ENCODE results near the gene FXR2. TPM values are rescaled to one million over a fixed set of nuclear protein-coding genes. Genes with fewer than 3 reads are reported as not detected.

The FXR2 gene
- total RNA-seq, 1 experiment from 2014 or later = 49.7 TPM

DNA sequence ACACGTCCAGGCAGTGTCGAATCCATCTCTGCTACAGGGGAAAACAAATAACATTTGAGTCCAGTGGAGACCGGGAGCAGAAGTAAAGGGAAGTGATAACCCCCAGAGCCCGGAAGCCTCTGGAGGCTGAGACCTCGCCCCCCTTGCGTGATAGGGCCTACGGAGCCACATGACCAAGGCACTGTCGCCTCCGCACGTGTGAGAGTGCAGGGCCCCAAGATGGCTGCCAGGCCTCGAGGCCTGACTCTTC, 42.4 kb downstream of the FXR2 start:
- DNase-seq (ENCODE audit: low read depth, low spot score) (no peak), ATAC-seq (no peak)
- Histone ChIP-seq H3K27ac (ENCODE audit: low read depth, low read length) (peak overlapping the region; percentile 83), H3K4me3 (replicated peaks in 1 of 2; ENCODE audit: low read depth in 1 of 2, low read length in 2 of 2) (peak overlapping the region; percentile 48 to 62), H4K20me1 (ENCODE audit: insufficient read depth) (peaks cover 27% of the 10 kb centered on the region; the same call in 1 of the 2 replicates), H3K4me2 (ENCODE audit: low read length) (peak overlapping the region; percentile 87), H3K36me3 (ENCODE audit: control insufficient read depth in 1 of 2, insufficient read depth in 2 of 2, low read length in 2 of 2) (peaks cover 35 to 70% of the 10 kb centered on the region in 2 experiments), H3K9me3 (ENCODE audit: control insufficient read depth in 1 of 2, insufficient read depth in 1 of 2, low read depth in 1 of 2, low read length in 2 of 2) (no peaks in the 10 kb centered on the region), H3K4me1 (ENCODE audit: control insufficient read depth in 1 of 2, insufficient read depth in 2 of 2, low read length in 2 of 2) (peaks cover 5 to 53% of the 10 kb centered on the region in 2 experiments; a peak in 3 of 4 replicates), H3K79me2 (ENCODE audit: insufficient read depth, low read length) (peaks cover 67% of the 10 kb centered on the region), H2AFZ (ENCODE audit: low read depth, low read length, poor library complexity, severe bottlenecking) (no peak overlapping the region), H3K9me2 (ENCODE audit: insufficient read depth) (no peaks in the 10 kb centered on the region), H3K9ac (ENCODE audit: low read length) (peak overlapping the region; percentile 70), H3K27me3 (ENCODE audit: insufficient read depth, low read length) (no peaks in the 10 kb centered on the region)
- ChIA-PET CTCF (interaction anchor here (1.1 kb wide), 1 partner anchor 12 kb away, joined by 3 read pairs; the partner anchor contains the start of gene MPDU1), POLR2A (interaction anchor here (1.1 to 2.6 kb wide), 3 partner anchors 11 to 115 kb away, joined by 4 to 13 read pairs (median 4); partner anchors contain the start of genes MPDU1, TP53 and WRAP53), RAD21 (ENCODE audit: low non-redundant PET in 1 of 2, low total read pairs in 2 of 2, uncharacterized antibody in 2 of 2, unreplicated experiment in 2 of 2) (interaction anchor here in 1 of 2 experiments (1.1 kb wide), 1 partner anchor 12 kb away, joined by 3 read pairs; no protein-coding TSS in a partner anchor)
- intact Hi-C loops (cut with micrococcal nuclease) = no loop called here
- BruUV-seq (replicated peaks) = no TSS peak
- TF ChIP-seq ZNF274 (IDR thresholded peaks at IDR 0.05; ENCODE audit: low read depth, low read length) = no peak
- peak; percentile 74 for TF ChIP-seq EGR1 (IDR thresholded peaks at IDR 0.05; ENCODE audit: low read depth)
- TF ChIP-seq JUND (IDR thresholded peaks at IDR 0.05) = no peak
- TF ChIP-seq, protein P1, sequence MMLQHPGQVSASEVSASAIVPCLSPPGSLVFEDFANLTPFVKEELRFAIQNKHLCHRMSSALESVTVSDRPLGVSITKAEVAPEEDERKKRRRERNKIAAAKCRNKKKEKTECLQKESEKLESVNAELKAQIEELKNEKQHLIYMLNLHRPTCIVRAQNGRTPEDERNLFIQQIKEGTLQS (IDR thresholded peaks at IDR 0.05) = no peak
- no peak for TF ChIP-seq SRF (IDR thresholded peaks at IDR 0.05; ENCODE audit: low read depth)
- TF ChIP-seq SIN3A (IDR thresholded peaks at IDR 0.05; ENCODE audit: low read depth) = peak; percentile 94
- TF ChIP-seq YY1 (IDR thresholded peaks at IDR 0.05; ENCODE audit: extremely low read depth, insufficient replicate concordance, low read depth, low read length) = peak; percentile 96
- TF ChIP-seq ZFX (IDR thresholded peaks at IDR 0.05) = no peak
- TF ChIP-seq SP1 (IDR thresholded peaks at IDR 0.05; ENCODE audit: low read depth) = no peak
- 0 out of 2 replicates have a peak, but pooled peaks have one; percentile 70 for TF ChIP-seq CBX3 (IDR thresholded peaks at IDR 0.05; ENCODE audit: low read depth)
- no peak for TF ChIP-seq EZH2phosphoT487 (IDR thresholded peaks at IDR 0.05; ENCODE audit: borderline replicate concordance)
- peak; percentile 100 for TF ChIP-seq MAX (IDR thresholded peaks at IDR 0.05)
- TF ChIP-seq, protein P2, sequence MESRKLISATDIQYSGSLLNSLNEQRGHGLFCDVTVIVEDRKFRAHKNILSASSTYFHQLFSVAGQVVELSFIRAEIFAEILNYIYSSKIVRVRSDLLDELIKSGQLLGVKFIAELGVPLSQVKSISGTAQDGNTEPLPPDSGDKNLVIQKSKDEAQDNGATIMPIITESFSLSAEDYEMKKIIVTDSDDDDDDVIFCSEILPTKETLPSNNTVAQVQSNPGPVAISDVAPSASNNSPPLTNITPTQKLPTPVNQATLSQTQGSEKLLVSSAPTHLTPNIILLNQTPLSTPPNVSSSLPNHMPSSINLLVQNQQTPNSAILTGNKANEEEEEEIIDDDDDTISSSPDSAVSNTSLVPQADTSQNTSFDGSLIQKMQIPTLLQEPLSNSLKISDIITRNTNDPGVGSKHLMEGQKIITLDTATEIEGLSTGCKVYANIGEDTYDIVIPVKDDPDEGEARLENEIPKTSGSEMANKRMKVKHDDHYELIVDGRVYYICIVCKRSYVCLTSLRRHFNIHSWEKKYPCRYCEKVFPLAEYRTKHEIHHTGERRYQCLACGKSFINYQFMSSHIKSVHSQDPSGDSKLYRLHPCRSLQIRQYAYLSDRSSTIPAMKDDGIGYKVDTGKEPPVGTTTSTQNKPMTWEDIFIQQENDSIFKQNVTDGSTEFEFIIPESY (IDR thresholded peaks at IDR 0.05; ENCODE audit: extremely low read depth, insufficient replicate concordance, low read length) = no peak
- peak; percentile 89; the same call in 1 of the 2 replicates for TF ChIP-seq ELF1 (IDR thresholded peaks at IDR 0.05; ENCODE audit: borderline replicate concordance, low read depth)
- TF ChIP-seq TCF7L2 (IDR thresholded peaks at IDR 0.05; ENCODE audit: borderline replicate concordance, extremely low read depth, insufficient read depth, insufficient read length) = no peak
- TF ChIP-seq, protein P3, sequence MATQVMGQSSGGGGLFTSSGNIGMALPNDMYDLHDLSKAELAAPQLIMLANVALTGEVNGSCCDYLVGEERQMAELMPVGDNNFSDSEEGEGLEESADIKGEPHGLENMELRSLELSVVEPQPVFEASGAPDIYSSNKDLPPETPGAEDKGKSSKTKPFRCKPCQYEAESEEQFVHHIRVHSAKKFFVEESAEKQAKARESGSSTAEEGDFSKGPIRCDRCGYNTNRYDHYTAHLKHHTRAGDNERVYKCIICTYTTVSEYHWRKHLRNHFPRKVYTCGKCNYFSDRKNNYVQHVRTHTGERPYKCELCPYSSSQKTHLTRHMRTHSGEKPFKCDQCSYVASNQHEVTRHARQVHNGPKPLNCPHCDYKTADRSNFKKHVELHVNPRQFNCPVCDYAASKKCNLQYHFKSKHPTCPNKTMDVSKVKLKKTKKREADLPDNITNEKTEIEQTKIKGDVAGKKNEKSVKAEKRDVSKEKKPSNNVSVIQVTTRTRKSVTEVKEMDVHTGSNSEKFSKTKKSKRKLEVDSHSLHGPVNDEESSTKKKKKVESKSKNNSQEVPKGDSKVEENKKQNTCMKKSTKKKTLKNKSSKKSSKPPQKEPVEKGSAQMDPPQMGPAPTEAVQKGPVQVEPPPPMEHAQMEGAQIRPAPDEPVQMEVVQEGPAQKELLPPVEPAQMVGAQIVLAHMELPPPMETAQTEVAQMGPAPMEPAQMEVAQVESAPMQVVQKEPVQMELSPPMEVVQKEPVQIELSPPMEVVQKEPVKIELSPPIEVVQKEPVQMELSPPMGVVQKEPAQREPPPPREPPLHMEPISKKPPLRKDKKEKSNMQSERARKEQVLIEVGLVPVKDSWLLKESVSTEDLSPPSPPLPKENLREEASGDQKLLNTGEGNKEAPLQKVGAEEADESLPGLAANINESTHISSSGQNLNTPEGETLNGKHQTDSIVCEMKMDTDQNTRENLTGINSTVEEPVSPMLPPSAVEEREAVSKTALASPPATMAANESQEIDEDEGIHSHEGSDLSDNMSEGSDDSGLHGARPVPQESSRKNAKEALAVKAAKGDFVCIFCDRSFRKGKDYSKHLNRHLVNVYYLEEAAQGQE (IDR thresholded peaks at IDR 0.05; ENCODE audit: low read depth) = no peak
